Mucosa of rectum (tissue), 2 donors: ENCODE data around the gene FADD.

ENCODE experiments used
- H3K27ac ChIP-seq, 2 donors: one replicate each; pipeline ENCODE4 v1.7.0; 2013; ENCODE audit warnings: inconsistent platforms in 2 of 2, low read depth in 2 of 2, low read length in 2 of 2
- H3K27me3 ChIP-seq, 2 donors: one replicate each; pipeline ENCODE4 v1.7.0; 2013; ENCODE audit warnings: low read length in 2 of 2; ENCODE audit not compliant: control insufficient read depth in 2 of 2, insufficient read depth in 2 of 2
- H3K36me3 ChIP-seq, 2 donors: one replicate each; pipeline ENCODE4 v1.7.0; 2013; ENCODE audit warnings: low read length in 2 of 2; ENCODE audit not compliant: control insufficient read depth in 2 of 2, insufficient read depth in 2 of 2
- H3K4me1 ChIP-seq, 2 donors: one replicate each; pipeline ENCODE4 v1.7.0; 2013; ENCODE audit warnings: low read length in 2 of 2, mild to moderate bottlenecking in 1 of 2; ENCODE audit not compliant: control insufficient read depth in 2 of 2, insufficient read depth in 2 of 2
- H3K4me3 ChIP-seq, 2 donors: one replicate each; pipeline ENCODE4 v1.7.0; 2013; ENCODE audit warnings: low read length in 2 of 2
- H3K9ac ChIP-seq, 2 donors: one replicate each; pipeline ENCODE4 v1.7.0; 2013; ENCODE audit warnings: low read length in 2 of 2, low read depth in 1 of 2, mild to moderate bottlenecking in 1 of 2
- H3K9me3 ChIP-seq, 2 donors: one replicate each; pipeline ENCODE4 v1.7.0; 2013; ENCODE audit warnings: low read length in 2 of 2; ENCODE audit not compliant: control insufficient read depth in 2 of 2
- donor health status: healthy.
- donor health status: Normal muscosa, but diverticular disease.

Gene FADD

GRCh38 chr11:70167723-70168404 is 35.2 kb upstream of the FADD start:
- no peak overlapping the region for H3K27ac ChIP-seq
- H3K27me3 ChIP-seq: no peaks in the 10 kb centered on the region
- no peak overlapping the region for H3K4me3 ChIP-seq
- H3K9me3 ChIP-seq: no peaks in the 10 kb centered on the region
- no peaks in the 10 kb centered on the region for H3K4me1 ChIP-seq
- peaks cover 0 to 4% of the 10 kb centered on the region in 2 donors for H3K36me3 ChIP-seq
- no peak overlapping the region for H3K9ac ChIP-seq

- H3K9ac ChIP-seq: no peak overlapping the region
- no peak overlapping the region for H3K4me3 ChIP-seq
- H3K4me1 ChIP-seq: no peaks in the 10 kb centered on the region
- peaks cover 0 to 4% of the 10 kb centered on the region in 2 donors for H3K36me3 ChIP-seq
- H3K27ac ChIP-seq: no peak overlapping the region
- no peaks in the 10 kb centered on the region for H3K27me3 ChIP-seq
- no peaks in the 10 kb centered on the region for H3K9me3 ChIP-seq
Measured at GRCh38 chr11:70168405-70168754, 34.7 kb upstream of the FADD start.

GRCh38 chr11:70169127-70169526 is 34.0 kb upstream of the FADD start:
- no peak overlapping the region for H3K27ac ChIP-seq
- H3K4me3 ChIP-seq: no peak overlapping the region
- no peaks in the 10 kb centered on the region for H3K4me1 ChIP-seq
- H3K27me3 ChIP-seq: no peaks in the 10 kb centered on the region
- H3K9ac ChIP-seq: no peak overlapping the region
- no peaks in the 10 kb centered on the region for H3K9me3 ChIP-seq
- peaks cover 0 to 4% of the 10 kb centered on the region in 2 donors for H3K36me3 ChIP-seq

GRCh38 chr11:70169632-70170031 is 33.5 kb upstream of the FADD start:
- no peak overlapping the region for H3K27ac ChIP-seq
- H3K9me3 ChIP-seq: no peaks in the 10 kb centered on the region
- no peak overlapping the region for H3K9ac ChIP-seq
- H3K36me3 ChIP-seq: peaks cover 0 to 4% of the 10 kb centered on the region in 2 donors
- H3K4me3 ChIP-seq: no peak overlapping the region
- no peaks in the 10 kb centered on the region for H3K27me3 ChIP-seq
- no peaks in the 10 kb centered on the region for H3K4me1 ChIP-seq

GRCh38 chr11:70170596-70171210 is 32.4 kb upstream of the FADD start:
- Histone ChIP-seq H3K4me3 (no peak overlapping the region), H3K4me1 (no peaks in the 10 kb centered on the region), H3K36me3 (peaks cover 0 to 4% of the 10 kb centered on the region in 2 donors), H3K27me3 (no peaks in the 10 kb centered on the region), H3K9me3 (no peaks in the 10 kb centered on the region), H3K9ac (no peak overlapping the region), H3K27ac (no peak overlapping the region)

- H3K9ac ChIP-seq: no peak overlapping the region
- no peaks in the 10 kb centered on the region for H3K27me3 ChIP-seq
- H3K4me1 ChIP-seq: no peaks in the 10 kb centered on the region
- no peak overlapping the region for H3K27ac ChIP-seq
- peaks cover 0 to under 1% of the 10 kb centered on the region in 2 donors for H3K36me3 ChIP-seq
- no peaks in the 10 kb centered on the region for H3K9me3 ChIP-seq
- no peak overlapping the region for H3K4me3 ChIP-seq
Measured at GRCh38 chr11:70173018-70173417, 30.1 kb upstream of the FADD start.

- Histone ChIP-seq H3K9me3 (no peaks in the 10 kb centered on the region), H3K4me3 (no peak overlapping the region), H3K4me1 (no peaks in the 10 kb centered on the region), H3K27me3 (no peaks in the 10 kb centered on the region), H3K27ac (no peak overlapping the region), H3K9ac (no peak overlapping the region), H3K36me3 (no peaks in the 10 kb centered on the region)
Measured at GRCh38 chr11:70174547-70175235, 28.4 kb upstream of the FADD start.

GRCh38 chr11:70175236-70175698 is 27.8 kb upstream of the FADD start:
- Histone ChIP-seq H3K4me3 (no peak overlapping the region), H3K9me3 (no peaks in the 10 kb centered on the region), H3K9ac (no peak overlapping the region), H3K4me1 (no peaks in the 10 kb centered on the region), H3K27me3 (no peaks in the 10 kb centered on the region), H3K27ac (no peak overlapping the region), H3K36me3 (no peaks in the 10 kb centered on the region)

- Histone ChIP-seq H3K4me3 (no peak overlapping the region), H3K27me3 (no peaks in the 10 kb centered on the region), H3K36me3 (no peaks in the 10 kb centered on the region), H3K9ac (no peak overlapping the region), H3K27ac (no peak overlapping the region), H3K4me1 (no peaks in the 10 kb centered on the region), H3K9me3 (no peaks in the 10 kb centered on the region)
Measured at GRCh38 chr11:70176940-70177689, 26.0 kb upstream of the FADD start.

- H3K9me3 ChIP-seq: no peaks in the 10 kb centered on the region
- no peak overlapping the region for H3K4me3 ChIP-seq
- H3K36me3 ChIP-seq: no peaks in the 10 kb centered on the region
- H3K27ac ChIP-seq: no peak overlapping the region
- H3K4me1 ChIP-seq: no peaks in the 10 kb centered on the region
- no peaks in the 10 kb centered on the region for H3K27me3 ChIP-seq
- H3K9ac ChIP-seq: no peak overlapping the region
Measured at GRCh38 chr11:70180906-70181305, 22.2 kb upstream of the FADD start.
